PC-9 (cell line): ENCODE results near the gene C2orf69. TPM values are rescaled to one million over a fixed set of nuclear protein-coding genes. Genes with fewer than 3 reads are reported as not detected.

Experiments used
- BruUV-seq: library from RNA; stranded (reverse); fragments of 400-500 nt; replicated peaks from 2 replicates; lab custom pipeline; 2021; lab: Mats Ljungman, UMichigan
- CTCF ChIA-PET: fragments of 300-600 bp; sonication (Branson Sonifier 250); formaldehyde crosslinking; loops from one replicate; lab custom pipeline; 2022; ENCODE audit warnings: antibody characterized with exemption; lab: Charles Lee
- POLR2A ChIA-PET: fragments of 300-600 bp; sonication (Branson Sonifier 250); formaldehyde crosslinking; loops from one replicate; lab custom pipeline; 2022; ENCODE audit warnings: antibody characterized with exemption; ENCODE audit not compliant: unreplicated experiment; lab: Charles Lee
- DNase-seq, 2 experiments: peaks; one replicate each; pipeline versions ENCODE4 v3.0.0 to v3.0.0-alpha.2; 2015 to 2022; ENCODE audit warnings: mixed read lengths in 1 of 2
- H2AFZ ChIP-seq: fragments of 200-600 bp; sonication (generic); 2 replicates; pipeline ENCODE4 v1.8.1; 2017; ENCODE audit warnings: antibody characterized with exemption
- H3F3A ChIP-seq: fragments of 200-600 bp; sonication (generic); 2 replicates; pipeline ENCODE4 v1.8.1; 2017; ENCODE audit warnings: antibody characterized with exemption, mild to moderate bottlenecking, low read depth; ENCODE audit not compliant: insufficient read depth
- H3K27ac ChIP-seq: fragments of 200-600 bp; sonication (generic); 2 replicates; pipeline ENCODE4 v1.6.1; 2016; ENCODE audit warnings: mixed run types
- H3K27me3 ChIP-seq: fragments of 200-600 bp; sonication (generic); 2 replicates; pipeline ENCODE4 v1.6.1; 2016; ENCODE audit warnings: low read depth, mixed run types; ENCODE audit not compliant: insufficient read depth
- H3K36me3 ChIP-seq: fragments of 200-600 bp; sonication (generic); 2 replicates; pipeline ENCODE4 v1.6.1; 2016; ENCODE audit warnings: low read depth, mixed run types
- H3K4me1 ChIP-seq: fragments of 200-600 bp; sonication (generic); replicated peaks from 2 replicates; pipeline ENCODE4 v1.6.1; 2016; ENCODE audit warnings: mixed run types; ENCODE audit not compliant: insufficient read depth
- H3K4me2 ChIP-seq: fragments of 200-600 bp; sonication (generic); 2 replicates; pipeline ENCODE4 v1.6.1; 2017; ENCODE audit warnings: mixed run types
- H3K4me3 ChIP-seq: fragments of 200-600 bp; sonication (generic); 2 replicates; pipeline ENCODE4 v1.6.1; 2016; ENCODE audit warnings: mixed run types
- H3K79me2 ChIP-seq: fragments of 200-600 bp; sonication (generic); 2 replicates; pipeline ENCODE4 v1.6.1; 2017; ENCODE audit warnings: low read depth, mixed run types
- H3K9me2 ChIP-seq: fragments of 200-600 bp; sonication (generic); 2 replicates; pipeline ENCODE4 v1.8.1; 2017; ENCODE audit warnings: mild to moderate bottlenecking; ENCODE audit not compliant: insufficient read depth
- H3K9me3 ChIP-seq: fragments of 200-600 bp; sonication (generic); 2 replicates; pipeline ENCODE4 v1.8.1; 2016; ENCODE audit warnings: low read depth; ENCODE audit not compliant: insufficient read depth
- H4K20me1 ChIP-seq: fragments of 200-600 bp; sonication (generic); 2 replicates; pipeline ENCODE4 v1.8.1; 2017; ENCODE audit not compliant: insufficient read depth
- EZH2 ChIP-seq: fragments of 200-600 bp; sonication (generic); IDR thresholded peaks from 2 replicates; pipeline ENCODE4 v1.8.0; 2017; ENCODE audit warnings: antibody characterized with exemption, low read depth
- intact Hi-C: fragments of 100-400 bp; cut with micrococcal nuclease; formaldehyde crosslinking; loops from one replicate; pipeline ENCODE4 v1.10.0; 2022; ENCODE audit not compliant: unreplicated experiment
- total RNA-seq: library from RNA; stranded (reverse); gene quantifications from 2 replicates; pipeline ENCODE4 v1.2.3, GENCODE V29; 2021
- TF ChIP-seq, protein P1 (sequence below): fragments of 200-600 bp; sonication (generic); conservative IDR thresholded peaks from 2 replicates; pipeline ENCODE4 v1.6.1; 2017; ENCODE audit warnings: mixed run types, antibody characterized with exemption, mild to moderate bottlenecking, moderate library complexity

The C2orf69 gene
- total RNA-seq, 1 experiment from 2014 or later: 14.1 TPM

DNA sequence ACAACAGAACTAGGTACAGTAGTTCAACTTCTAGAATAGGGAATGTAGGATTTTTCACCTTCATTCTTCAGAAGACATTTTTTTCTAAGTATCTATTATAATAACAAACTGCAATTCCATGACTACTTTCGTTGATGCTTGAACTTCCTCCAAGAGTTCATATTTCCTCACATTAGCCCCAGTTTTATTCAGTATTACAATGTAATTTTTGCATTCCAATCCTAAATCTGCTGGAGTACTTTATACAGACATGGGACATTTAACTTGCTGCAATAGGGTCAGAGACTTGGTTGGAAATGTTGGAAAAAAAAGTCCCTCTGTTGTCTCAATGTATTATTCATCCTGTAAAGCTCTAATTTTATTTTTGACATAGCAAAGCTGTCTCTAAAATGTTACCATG, 40.5 kb upstream of the C2orf69 start:
- Histone ChIP-seq H3K36me3 (no peaks in the 10 kb centered on the region), H3K4me2 (no peak overlapping the region), H3K9me2 (no peaks in the 10 kb centered on the region), H3K79me2 (no peaks in the 10 kb centered on the region), H3K4me1 (no peaks in the 10 kb centered on the region), H2AFZ (no peak overlapping the region), H3K27me3 (no peaks in the 10 kb centered on the region), H3K4me3 (no peak overlapping the region), H3K27ac (no peak overlapping the region), H4K20me1 (no peaks in the 10 kb centered on the region), H3K9me3 (0 out of 2 replicates have a peak, but pooled peaks cover 5% of the 10 kb centered on the region), H3F3A (no peaks in the 10 kb centered on the region)
- TF ChIP-seq, protein P1, sequence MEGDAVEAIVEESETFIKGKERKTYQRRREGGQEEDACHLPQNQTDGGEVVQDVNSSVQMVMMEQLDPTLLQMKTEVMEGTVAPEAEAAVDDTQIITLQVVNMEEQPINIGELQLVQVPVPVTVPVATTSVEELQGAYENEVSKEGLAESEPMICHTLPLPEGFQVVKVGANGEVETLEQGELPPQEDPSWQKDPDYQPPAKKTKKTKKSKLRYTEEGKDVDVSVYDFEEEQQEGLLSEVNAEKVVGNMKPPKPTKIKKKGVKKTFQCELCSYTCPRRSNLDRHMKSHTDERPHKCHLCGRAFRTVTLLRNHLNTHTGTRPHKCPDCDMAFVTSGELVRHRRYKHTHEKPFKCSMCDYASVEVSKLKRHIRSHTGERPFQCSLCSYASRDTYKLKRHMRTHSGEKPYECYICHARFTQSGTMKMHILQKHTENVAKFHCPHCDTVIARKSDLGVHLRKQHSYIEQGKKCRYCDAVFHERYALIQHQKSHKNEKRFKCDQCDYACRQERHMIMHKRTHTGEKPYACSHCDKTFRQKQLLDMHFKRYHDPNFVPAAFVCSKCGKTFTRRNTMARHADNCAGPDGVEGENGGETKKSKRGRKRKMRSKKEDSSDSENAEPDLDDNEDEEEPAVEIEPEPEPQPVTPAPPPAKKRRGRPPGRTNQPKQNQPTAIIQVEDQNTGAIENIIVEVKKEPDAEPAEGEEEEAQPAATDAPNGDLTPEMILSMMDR: no peak
- no peak for TF ChIP-seq EZH2
- no peak for DNase-seq
- intact Hi-C loops: no loop called here
- BruUV-seq: no TSS peak
- POLR2A ChIA-PET: no interaction called here
- CTCF ChIA-PET: no interaction called here

DNA sequence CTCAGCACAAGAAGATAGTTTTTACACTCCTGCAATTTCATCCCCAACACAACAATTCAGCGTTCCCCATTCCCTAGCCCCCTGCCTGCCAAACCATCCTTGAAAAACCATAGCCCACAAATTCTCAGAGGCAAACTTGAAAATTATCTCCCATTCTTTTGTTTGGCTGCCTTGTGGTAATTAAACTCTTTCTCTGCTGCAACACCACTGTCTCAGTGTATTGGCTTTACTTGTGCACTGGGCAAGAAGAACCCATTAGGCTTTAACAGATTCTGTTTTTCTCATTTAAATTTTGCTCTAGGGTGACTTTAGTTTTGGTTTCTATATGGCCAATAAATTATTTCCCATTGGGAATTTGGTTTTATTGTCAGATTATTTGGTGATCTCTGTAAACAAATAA, 36.9 kb upstream of the C2orf69 start:
- intact Hi-C loops: no loop called here
- CTCF ChIA-PET: no interaction called here
- H3K27ac ChIP-seq: no peak overlapping the region

GRCh38 chr2:199875400-199875799, 35.7 kb upstream of the C2orf69 start:
- no peaks in the 10 kb centered on the region for H3K79me2 ChIP-seq
- TF ChIP-seq, protein P1: no peak
- no peak for TF ChIP-seq EZH2
- peak in 1 of 2 experiments; percentile 5 for DNase-seq
- H2AFZ ChIP-seq: no peak overlapping the region
- intact Hi-C loops: no loop called here
- H3K4me1 ChIP-seq: no peaks in the 10 kb centered on the region
- ChIA-PET CTCF (no interaction called here), POLR2A (interaction anchor here (0.6 kb wide), 1 partner anchor 36 kb away, joined by 3 read pairs; the partner anchor contains the start of gene C2orf69)
- 0 out of 2 replicates have a peak, but pooled peaks cover 5% of the 10 kb centered on the region for H3K9me3 ChIP-seq
- no TSS peak for BruUV-seq
- no peak overlapping the region for H3K4me2 ChIP-seq
- H3K27me3 ChIP-seq: no peaks in the 10 kb centered on the region
- H3K27ac ChIP-seq: no peak overlapping the region
- H3K36me3 ChIP-seq: no peaks in the 10 kb centered on the region
- no peaks in the 10 kb centered on the region for H3F3A ChIP-seq
- H3K4me3 ChIP-seq: no peak overlapping the region
- no peaks in the 10 kb centered on the region for H3K9me2 ChIP-seq
- no peaks in the 10 kb centered on the region for H4K20me1 ChIP-seq

More for the DNA sequence above, 36.9 kb upstream of the C2orf69 start:
- Histone ChIP-seq H3K36me3 (no peaks in the 10 kb centered on the region), H3K4me3 (no peak overlapping the region), H3K9me2 (no peaks in the 10 kb centered on the region), H3K79me2 (no peaks in the 10 kb centered on the region), H3K27me3 (no peaks in the 10 kb centered on the region), H3K4me2 (no peak overlapping the region), H3K9me3 (0 out of 2 replicates have a peak, but pooled peaks cover 5% of the 10 kb centered on the region), H3F3A (no peaks in the 10 kb centered on the region), H4K20me1 (no peaks in the 10 kb centered on the region), H3K4me1 (no peaks in the 10 kb centered on the region), H2AFZ (no peak overlapping the region)
- BruUV-seq: no TSS peak
- TF ChIP-seq, protein P1: no peak
- no peak for TF ChIP-seq EZH2
- DNase-seq: no peak
- POLR2A ChIA-PET: no interaction called here
